ENCODE measurements around the gene OR6X1. TPM values are rescaled to one million over a fixed set of nuclear protein-coding genes. Genes with fewer than 3 reads are reported as not detected.
"Not testable (repeated sequence)": the region's sequence is repeated elsewhere in the genome, so short reads cannot be mapped to it uniquely, and the experiment has no call there.

The OR6X1 gene
- polyA plus RNA-seq, 3 donors, result not detected

DNA sequence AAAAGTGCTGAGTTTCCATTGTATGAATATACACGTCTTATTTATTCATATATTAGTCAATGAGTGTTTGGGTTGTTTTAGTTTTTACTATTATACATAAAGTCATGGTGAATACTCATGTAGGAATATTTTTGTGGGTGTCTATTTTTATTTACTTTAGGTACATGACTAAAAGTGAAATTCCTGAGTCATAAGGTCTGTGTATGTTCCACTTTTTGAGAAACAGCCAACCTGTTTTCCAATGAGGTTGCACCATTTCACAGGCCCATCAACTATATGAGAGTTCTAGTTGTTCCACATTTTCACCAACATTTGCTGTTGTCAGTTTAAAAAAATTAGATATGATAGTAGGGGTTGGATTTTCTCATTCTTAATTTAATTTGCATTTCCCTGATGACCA lies 6.6 kb upstream of the OR6X1 start:
- WGBS, 3 donors, result 83 to 91% (median 87%) methylated on average over 1 of the region's 1 CpG
- no peak overlapping the region for H3K27ac ChIP-seq (ENCODE audit: low read depth, low read length)

- H3K27ac ChIP-seq (ENCODE audit: low read depth, low read length), result no peak overlapping the region
Measured at GRCh38 chr11:123757976-123758375, 3.7 kb upstream of the OR6X1 start.

DNA sequence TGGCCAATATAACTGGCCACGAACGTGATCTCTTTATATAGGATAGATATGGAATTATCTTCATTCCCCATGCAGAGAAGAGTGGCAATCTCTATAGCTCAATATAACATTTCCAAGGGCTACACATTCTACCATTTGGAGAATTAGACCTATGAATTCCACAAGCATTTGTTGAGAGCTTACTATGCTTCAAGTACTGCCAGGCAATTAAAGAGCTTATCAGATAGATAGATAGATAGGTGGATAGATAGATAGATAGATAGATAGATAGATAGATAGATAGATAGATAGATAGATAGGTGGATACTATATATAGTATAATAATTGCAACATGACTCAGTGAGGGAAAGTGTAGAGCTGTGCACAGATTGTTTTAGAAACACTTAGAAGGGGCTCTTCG lies 1.5 kb upstream of the OR6X1 start:
- 87 to 89% (median 88%) methylated on average over 3 of the region's 3 CpGs for WGBS, 3 donors
- no peak overlapping the region for H3K27ac ChIP-seq (ENCODE audit: low read depth, low read length)

More at GRCh38 chr11:123757976-123758375, 3.7 kb upstream of the OR6X1 start:
- 77 to 89% (median 80%) methylated on average over 3 of the region's 3 CpGs for WGBS, 3 donors

DNA sequence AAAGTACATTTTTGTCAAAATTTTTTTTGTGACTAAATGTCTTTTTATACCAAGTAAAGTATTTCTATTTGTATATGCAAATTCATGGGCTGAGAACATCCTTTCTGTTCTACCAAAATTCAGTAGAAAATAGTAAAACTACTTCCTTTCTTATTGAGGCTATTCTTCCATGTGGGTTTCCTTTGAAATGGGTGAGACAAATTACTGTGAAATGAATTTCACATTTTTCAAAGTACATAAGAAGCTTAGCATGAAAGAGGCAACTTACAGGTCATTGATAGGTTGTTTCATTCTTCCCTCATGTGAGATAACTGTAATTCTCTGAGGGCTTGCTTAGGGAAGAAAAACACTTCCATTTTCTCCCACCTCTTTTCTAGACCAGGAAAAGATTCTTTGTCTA lies 1.0 kb upstream of the OR6X1 start:
- H3K27ac ChIP-seq (ENCODE audit: low read depth, low read length), result no peak overlapping the region

DNA sequence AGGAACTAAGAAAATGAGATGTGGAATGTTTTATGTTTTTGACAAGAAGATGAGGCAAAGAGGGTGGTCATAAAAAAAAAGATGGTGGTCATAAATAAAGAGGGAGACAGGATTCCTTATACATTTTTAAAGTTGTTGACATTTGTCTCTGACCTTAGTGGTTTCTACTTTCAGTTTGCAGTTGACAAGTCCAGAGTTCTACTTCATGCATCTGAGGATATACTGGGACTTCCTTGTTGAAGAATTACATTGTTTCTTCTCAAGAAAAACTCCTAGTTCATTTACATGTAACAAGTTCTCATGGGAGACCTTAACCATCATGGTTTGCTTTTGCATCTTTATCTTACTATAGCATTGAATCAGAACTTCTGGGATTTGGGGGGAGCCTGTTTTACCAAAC lies 1.2 kb downstream of the OR6X1 start:
- H3K27ac ChIP-seq (ENCODE audit: low read depth, low read length), result no peak overlapping the region

GRCh38 chr11:123751781-123752180 lies 2.5 kb downstream of the OR6X1 start:
- WGBS, 3 donors, result 58 to 71% (median 63%) methylated on average over 1 of the region's 1 CpG
- no peak overlapping the region for H3K27ac ChIP-seq (ENCODE audit: low read depth, low read length)

DNA sequence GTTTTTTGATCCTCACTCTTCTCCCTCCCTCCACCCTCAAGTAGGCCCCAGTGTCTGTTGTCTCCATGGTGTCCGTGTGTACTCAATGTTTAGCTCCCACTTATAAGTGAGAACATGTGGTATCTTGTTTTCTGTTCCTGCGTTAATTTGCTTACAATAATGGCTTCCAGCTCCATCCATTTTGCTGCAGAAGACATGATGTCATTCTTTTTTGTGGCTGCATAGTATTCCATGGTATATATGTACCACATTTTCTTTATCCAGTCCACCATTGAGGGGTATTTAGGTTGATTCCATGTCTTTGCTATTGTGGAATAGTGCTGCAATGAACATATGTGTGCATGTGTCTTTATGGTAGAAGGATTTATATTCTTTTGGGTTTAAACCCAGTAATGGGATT lies 6.0 kb downstream of the OR6X1 start:
- H3K27ac ChIP-seq (ENCODE audit: low read depth, low read length), result not testable (repeated sequence)
- WGBS, 3 donors, result 71 to 95% (median 92%) methylated on average over 2 of the region's 2 CpGs

- no peak overlapping the region for H3K27ac ChIP-seq (ENCODE audit: low read depth, low read length)
- WGBS, 3 donors, result 71 to 75% (median 74%) methylated on average over 2 of the region's 2 CpGs
Measured at GRCh38 chr11:123745764-123746451, 8.4 kb downstream of the OR6X1 start.

GRCh38 chr11:123742724-123743120 lies 11.6 kb downstream of the OR6X1 start:
- no peak overlapping the region for H3K27ac ChIP-seq (ENCODE audit: low read depth, low read length)
- 51 to 57% (median 54%) methylated on average over 3 of the region's 3 CpGs for WGBS, 3 donors

- H3K27ac ChIP-seq (ENCODE audit: low read depth, low read length), result no peak overlapping the region
- 16 to 31% (median 26%) methylated on average over 12 of the region's 12 CpGs for WGBS, 3 donors
Measured at GRCh38 chr11:123742031-123742723, 12.1 kb downstream of the OR6X1 start.

DNA sequence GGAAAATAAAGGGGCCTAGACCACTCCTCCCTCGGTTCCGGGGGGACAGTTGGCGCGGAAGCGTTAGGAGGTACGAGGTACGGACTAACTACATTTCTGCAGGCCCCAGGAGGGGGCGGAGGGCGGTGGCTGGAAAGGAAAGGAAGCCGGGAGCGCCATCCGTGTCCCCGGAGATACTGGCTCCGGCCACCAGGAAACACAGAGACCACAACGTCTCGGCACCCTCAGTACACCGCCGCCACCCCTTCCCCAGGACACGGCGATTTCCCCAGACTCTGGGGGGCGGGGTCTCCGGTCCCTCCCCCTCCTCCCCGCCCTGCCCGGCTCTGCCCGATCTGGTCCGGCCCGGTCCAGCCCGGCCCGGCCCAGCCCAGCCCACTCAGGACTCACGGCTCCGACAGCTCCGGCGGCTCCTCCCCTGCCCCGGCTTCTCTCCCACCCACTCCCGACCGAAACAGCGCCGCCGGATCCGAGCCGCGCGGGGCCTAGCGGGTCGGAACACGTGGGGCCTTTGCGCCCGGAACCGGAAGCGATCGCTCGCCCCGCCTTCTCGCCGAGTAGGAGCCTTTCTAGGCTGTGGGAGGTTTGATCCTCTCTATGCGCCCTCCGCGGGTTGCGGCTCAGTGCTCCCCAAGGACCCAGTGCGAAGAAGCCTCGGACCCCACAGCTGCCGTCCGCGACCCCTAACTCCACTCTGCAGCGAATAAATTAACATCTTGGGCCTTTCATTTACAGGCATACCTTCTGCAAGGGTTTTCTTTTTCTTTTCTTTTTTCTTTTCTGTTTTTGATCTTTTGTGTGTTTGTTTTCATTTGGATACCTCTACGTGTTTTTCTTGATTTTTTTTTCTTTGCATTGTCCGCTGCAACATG lies 12.9 kb downstream of the OR6X1 start, which contains the start of gene ZNF202:
ZNF202 (minus strand) TSS at position 502 of the 872 bp plus-strand sequence. CDS start 10,772 bp downstream, outside the sequence.
- WGBS, 3 donors, result 0 to 1% (median 0%) methylated on average over 61 to 67 of the region's 67 CpGs
- H3K27ac ChIP-seq (ENCODE audit: low read depth, low read length), result peak within 1 kb of the TSS; percentile 52

GRCh38 chr11:123740787-123741158 lies 13.5 kb downstream of the OR6X1 start:
- 2 to 4% (median 3%) methylated on average over 6 of the region's 6 CpGs for WGBS, 3 donors
- no peak overlapping the region for H3K27ac ChIP-seq (ENCODE audit: low read depth, low read length)

DNA sequence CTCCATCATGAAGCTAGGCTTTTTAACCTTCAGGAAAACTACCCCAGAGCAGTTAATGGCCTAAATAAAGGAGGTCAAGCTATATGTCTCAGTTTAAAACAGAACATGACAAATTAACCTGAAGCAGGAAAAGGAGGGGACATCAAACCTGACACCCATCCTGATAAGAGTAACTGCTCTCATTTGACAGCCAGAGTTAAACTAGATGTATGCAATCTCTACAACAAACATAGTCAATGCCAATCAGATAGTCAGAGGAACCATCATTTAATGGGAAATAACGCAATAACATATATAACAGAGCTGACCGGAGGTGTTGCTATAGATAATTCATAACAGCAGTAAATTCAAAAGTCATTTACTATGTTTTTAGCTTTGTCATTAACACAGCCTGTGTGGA lies 15.9 kb downstream of the OR6X1 start:
- 0 to 91% (median 56%) methylated on average over 2 of the region's 2 CpGs for WGBS, 3 donors
- no peak overlapping the region for H3K27ac ChIP-seq (ENCODE audit: low read depth, low read length)

DNA sequence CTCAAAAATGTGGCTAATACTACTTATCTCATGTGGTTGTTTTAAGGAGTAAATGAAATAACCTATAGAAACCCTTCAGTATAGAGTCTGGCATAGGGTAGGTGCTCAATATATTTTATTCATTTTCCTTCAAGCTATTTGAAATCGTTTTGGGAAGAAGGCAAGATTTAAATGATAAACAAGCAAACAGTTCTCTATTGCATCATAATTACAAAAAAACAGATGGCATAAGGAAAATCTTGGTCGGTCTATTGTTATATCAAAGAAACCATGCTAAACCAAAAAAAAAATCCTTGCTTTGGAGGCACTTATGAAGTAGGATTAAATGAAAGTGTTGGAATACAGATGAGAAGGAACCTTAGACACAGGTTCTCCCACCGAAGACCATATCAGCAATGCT lies 17.5 kb downstream of the OR6X1 start:
- H3K27ac ChIP-seq (ENCODE audit: low read depth, low read length), result no peak overlapping the region
- WGBS, 3 donors, result 80 to 90% (median 84%) methylated on average over 3 of the region's 3 CpGs

GRCh38 chr11:123729602-123730001 lies 24.7 kb downstream of the OR6X1 start:
- H3K27ac ChIP-seq (ENCODE audit: low read depth, low read length), result no peak overlapping the region
- 80 to 94% (median 81%) methylated on average over 8 of the region's 8 CpGs for WGBS, 3 donors

- WGBS, 3 donors, result 98 to 99% (median 98%) methylated on average over 23 of the region's 23 CpGs
- no peak overlapping the region for H3K27ac ChIP-seq (ENCODE audit: low read depth, low read length)
Measured at GRCh38 chr11:123725995-123726655, 28.2 kb downstream of the OR6X1 start.

- WGBS, 3 donors, result 65 to 88% (median 85%) methylated on average over 1 of the region's 1 CpG
- H3K27ac ChIP-seq (ENCODE audit: low read depth, low read length), result no peak overlapping the region
Measured at GRCh38 chr11:123719452-123719851, 34.9 kb downstream of the OR6X1 start.

GRCh38 chr11:123718469-123718868 lies 35.8 kb downstream of the OR6X1 start:
- WGBS, 3 donors, result 90 to 92% (median 91%) methylated on average over 4 of the region's 4 CpGs
- no peak overlapping the region for H3K27ac ChIP-seq (ENCODE audit: low read depth, low read length)

GRCh38 chr11:123718063-123718462 lies 36.3 kb downstream of the OR6X1 start:
- WGBS, 3 donors, result 77 to 86% (median 80%) methylated on average over 2 of the region's 2 CpGs
- no peak overlapping the region for H3K27ac ChIP-seq (ENCODE audit: low read depth, low read length)

All from adipose tissue (tissue), 3 donors.